IMR-90 (cell line): ENCODE data around the gene PIK3C3.

Experiments used
- BHLHE40 ChIP-seq: fragments of 150-350 bp; IDR thresholded peaks from 2 replicates; pipeline ENCODE4 v1.6.1; 2016; ENCODE audit warnings: mild to moderate bottlenecking, low read depth, low read length
- CHD1 ChIP-seq: IDR thresholded peaks from 2 replicates; pipeline ENCODE4 v1.6.1; 2012; ENCODE audit warnings: low read depth, low read length, improper control_type of control experiment
- FOS ChIP-seq: fragments of 150-350 bp; IDR thresholded peaks from 2 replicates; pipeline ENCODE4 v1.6.1; 2016; ENCODE audit warnings: low read depth, low read length
- MXI1 ChIP-seq: IDR thresholded peaks from 2 replicates; pipeline ENCODE4 v1.6.1; 2012; ENCODE audit warnings: low read depth, mild to moderate bottlenecking, low read length, moderate library complexity, borderline replicate concordance
- POLR2A ChIP-seq: IDR thresholded peaks from 2 replicates; pipeline ENCODE4 v1.6.1; 2012; ENCODE audit warnings: mild to moderate bottlenecking, low read depth, low read length
- RAD21 ChIP-seq: IDR thresholded peaks from 2 replicates; pipeline ENCODE4 v1.6.1; 2012; ENCODE audit warnings: low read length, improper control_type of control experiment
- RFX5 ChIP-seq: IDR thresholded peaks from 2 replicates; pipeline ENCODE4 v1.8.0; 2012; ENCODE audit warnings: low read depth, mild to moderate bottlenecking, low read length, moderate library complexity
- SMC3 ChIP-seq: fragments of 150-350 bp; IDR thresholded peaks from 2 replicates; pipeline ENCODE4 v1.6.1; 2016; ENCODE audit warnings: low read depth, mild to moderate bottlenecking, antibody characterized with exemption, low read length, moderate library complexity
- USF2 ChIP-seq: fragments of 150-350 bp; IDR thresholded peaks from 2 replicates; pipeline ENCODE4 v1.6.1; 2017; ENCODE audit warnings: mild to moderate bottlenecking, antibody characterized with exemption, low read length, low read depth
- TF ChIP-seq, protein P1 (sequence below): conservative IDR thresholded peaks from 2 replicates; pipeline ENCODE4 v1.5.1; 2012; ENCODE audit warnings: mild to moderate bottlenecking, low read depth, low read length, improper control_type of control experiment
- TF ChIP-seq, protein P2 (sequence below): fragments of 150-350 bp; IDR thresholded peaks from 2 replicates; pipeline ENCODE4 v1.6.1; 2016; ENCODE audit warnings: low read depth, mild to moderate bottlenecking, low read length, moderate library complexity, borderline replicate concordance

- TF ChIP-seq, protein P1, sequence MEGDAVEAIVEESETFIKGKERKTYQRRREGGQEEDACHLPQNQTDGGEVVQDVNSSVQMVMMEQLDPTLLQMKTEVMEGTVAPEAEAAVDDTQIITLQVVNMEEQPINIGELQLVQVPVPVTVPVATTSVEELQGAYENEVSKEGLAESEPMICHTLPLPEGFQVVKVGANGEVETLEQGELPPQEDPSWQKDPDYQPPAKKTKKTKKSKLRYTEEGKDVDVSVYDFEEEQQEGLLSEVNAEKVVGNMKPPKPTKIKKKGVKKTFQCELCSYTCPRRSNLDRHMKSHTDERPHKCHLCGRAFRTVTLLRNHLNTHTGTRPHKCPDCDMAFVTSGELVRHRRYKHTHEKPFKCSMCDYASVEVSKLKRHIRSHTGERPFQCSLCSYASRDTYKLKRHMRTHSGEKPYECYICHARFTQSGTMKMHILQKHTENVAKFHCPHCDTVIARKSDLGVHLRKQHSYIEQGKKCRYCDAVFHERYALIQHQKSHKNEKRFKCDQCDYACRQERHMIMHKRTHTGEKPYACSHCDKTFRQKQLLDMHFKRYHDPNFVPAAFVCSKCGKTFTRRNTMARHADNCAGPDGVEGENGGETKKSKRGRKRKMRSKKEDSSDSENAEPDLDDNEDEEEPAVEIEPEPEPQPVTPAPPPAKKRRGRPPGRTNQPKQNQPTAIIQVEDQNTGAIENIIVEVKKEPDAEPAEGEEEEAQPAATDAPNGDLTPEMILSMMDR, result no peak
- TF ChIP-seq POLR2A (no peak), BHLHE40 (no peak), SMC3 (no peak), FOS (no peak), CHD1 (no peak), MXI1 (no peak), RAD21 (no peak), USF2 (no peak), RFX5 (no peak)
- TF ChIP-seq, protein P2, sequence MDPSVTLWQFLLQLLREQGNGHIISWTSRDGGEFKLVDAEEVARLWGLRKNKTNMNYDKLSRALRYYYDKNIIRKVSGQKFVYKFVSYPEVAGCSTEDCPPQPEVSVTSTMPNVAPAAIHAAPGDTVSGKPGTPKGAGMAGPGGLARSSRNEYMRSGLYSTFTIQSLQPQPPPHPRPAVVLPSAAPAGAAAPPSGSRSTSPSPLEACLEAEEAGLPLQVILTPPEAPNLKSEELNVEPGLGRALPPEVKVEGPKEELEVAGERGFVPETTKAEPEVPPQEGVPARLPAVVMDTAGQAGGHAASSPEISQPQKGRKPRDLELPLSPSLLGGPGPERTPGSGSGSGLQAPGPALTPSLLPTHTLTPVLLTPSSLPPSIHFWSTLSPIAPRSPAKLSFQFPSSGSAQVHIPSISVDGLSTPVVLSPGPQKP, result no peak
These were observed 14.8 kb downstream of the PIK3C3 start for GRCh38 chr18:41969881-41970280.
